ENCODE data around the gene MKI67.

MKI67 gene

DNA sequence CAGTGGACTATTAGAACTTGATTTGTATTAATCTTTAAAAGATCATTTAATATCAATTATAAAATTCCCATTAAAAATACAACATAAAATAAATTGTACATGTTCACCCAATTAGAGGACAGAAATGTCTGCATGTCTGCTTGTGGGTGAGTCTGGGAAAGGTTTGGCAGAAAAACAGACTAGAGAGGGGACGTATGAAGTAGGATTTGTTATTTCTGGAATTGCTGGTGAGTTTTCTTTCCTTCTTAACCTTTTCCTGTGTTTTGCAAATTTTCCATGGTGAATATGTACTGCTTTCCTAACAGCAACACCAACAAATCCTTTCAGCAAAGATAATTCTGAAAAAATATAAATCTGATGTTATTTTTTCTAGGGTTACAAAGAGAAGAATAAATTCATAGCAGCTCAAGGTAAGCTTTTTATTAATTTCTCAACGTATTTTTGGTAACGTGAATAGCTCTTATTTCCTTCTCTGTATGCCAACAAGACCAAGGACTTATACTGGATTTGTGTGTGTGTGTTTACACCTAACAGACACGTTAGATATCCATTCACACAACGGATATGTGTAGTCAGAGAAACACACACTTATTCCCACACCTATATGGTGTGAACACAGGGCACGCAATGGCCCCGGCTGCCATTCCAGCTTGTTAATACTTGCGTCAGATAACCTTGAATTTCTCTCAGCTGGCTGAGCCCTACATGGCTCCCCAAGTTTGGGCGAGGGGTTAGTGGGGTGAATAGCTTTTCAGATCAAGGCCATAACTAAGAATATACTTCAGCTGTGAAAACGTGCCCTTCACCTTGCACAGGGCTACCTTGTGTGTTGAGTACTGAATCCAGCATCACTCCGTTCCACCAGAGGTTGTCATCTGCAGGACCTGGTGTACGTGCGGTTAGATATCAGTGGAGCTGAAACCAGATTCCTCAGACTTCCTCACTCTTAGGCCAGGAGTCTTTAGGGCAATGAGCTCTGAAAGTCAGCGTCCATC is 64.6 kb downstream of the MKI67 start:
- DNase-seq: no peak
- H3K27me3 ChIP-seq: no peaks in the 10 kb centered on the region
- no peaks in the 10 kb centered on the region for H3K4me1 ChIP-seq
- no peaks in the 10 kb centered on the region for H3K9me3 ChIP-seq
- no peak overlapping the region for H3K4me3 ChIP-seq (ENCODE audit: low read depth, low read length)
- no peak for TF ChIP-seq CTCF (IDR thresholded peaks at IDR 0.05; ENCODE audit: low read depth, low read length)
- H3K36me3 ChIP-seq: no peaks in the 10 kb centered on the region

GRCh38 chr10:128060341-128061250 is 65.6 kb downstream of the MKI67 start:
- Histone ChIP-seq H3K27me3 (no peaks in the 10 kb centered on the region), H3K9me3 (no peaks in the 10 kb centered on the region), H3K4me1 (no peaks in the 10 kb centered on the region), H3K4me3 (ENCODE audit: low read depth, low read length) (no peak overlapping the region), H3K36me3 (no peaks in the 10 kb centered on the region)
- no peak for DNase-seq
- TF ChIP-seq CTCF (IDR thresholded peaks at IDR 0.05; ENCODE audit: low read depth, low read length): no peak

DNA sequence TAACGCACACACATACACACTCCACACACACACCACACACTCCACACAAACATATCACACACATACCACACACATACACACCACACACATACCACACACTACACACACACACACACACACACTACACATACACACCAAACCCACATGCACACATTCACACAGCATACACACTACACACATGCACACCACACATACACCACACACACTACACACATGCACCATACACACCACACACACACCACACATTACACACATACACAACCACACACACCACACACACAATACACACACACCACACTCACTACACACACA is 66.3 kb downstream of the MKI67 start:
- Histone ChIP-seq H3K36me3 (no peaks in the 10 kb centered on the region), H3K4me1 (no peaks in the 10 kb centered on the region), H3K4me3 (ENCODE audit: low read depth, low read length) (no peak overlapping the region), H3K27me3 (no peaks in the 10 kb centered on the region), H3K9me3 (no peaks in the 10 kb centered on the region)
- no peak for TF ChIP-seq CTCF (IDR thresholded peaks at IDR 0.05; ENCODE audit: low read depth, low read length)
- no peak for DNase-seq

DNA sequence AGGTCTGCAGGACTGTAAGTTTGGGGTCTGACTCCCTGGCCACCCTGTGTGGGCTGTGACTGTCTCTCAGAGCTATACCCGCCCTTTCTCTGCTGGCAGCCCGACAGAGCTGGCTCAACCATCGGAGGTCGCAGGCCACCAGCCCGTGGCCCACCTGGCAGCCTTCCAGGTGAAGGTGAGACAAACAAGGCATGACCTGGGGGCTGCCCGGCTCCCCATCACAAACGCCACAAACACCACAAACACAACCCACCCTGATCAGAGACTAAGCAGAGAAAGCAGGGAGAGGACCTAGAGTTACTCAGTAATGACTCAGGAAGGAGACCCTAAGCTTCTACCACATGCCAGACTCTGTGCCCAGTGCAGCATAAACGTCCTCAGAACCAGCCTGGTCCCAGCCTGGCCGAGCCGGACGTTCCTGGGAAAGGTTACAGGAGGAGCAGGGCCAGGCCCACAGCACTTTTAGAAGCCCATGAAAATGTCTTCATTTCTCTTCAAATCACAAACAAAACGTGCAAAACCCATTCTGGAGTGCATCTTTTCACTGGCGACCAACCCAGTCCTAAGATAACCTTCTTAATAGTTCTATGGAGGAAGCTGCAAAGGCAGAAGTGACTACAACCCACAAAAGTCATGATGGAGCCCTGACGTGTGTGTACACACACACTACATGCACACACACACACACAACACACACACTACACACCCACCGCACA is 66.8 kb downstream of the MKI67 start:
- Histone ChIP-seq H3K4me3 (ENCODE audit: low read depth, low read length) (no peak overlapping the region), H3K4me1 (no peaks in the 10 kb centered on the region), H3K9me3 (no peaks in the 10 kb centered on the region), H3K36me3 (no peaks in the 10 kb centered on the region), H3K27me3 (no peaks in the 10 kb centered on the region)
- no peak for DNase-seq
- TF ChIP-seq CTCF (IDR thresholded peaks at IDR 0.05; ENCODE audit: low read depth, low read length): no peak

- Histone ChIP-seq H3K36me3 (no peaks in the 10 kb centered on the region), H3K4me1 (no peaks in the 10 kb centered on the region), H3K9me3 (no peaks in the 10 kb centered on the region), H3K27me3 (no peaks in the 10 kb centered on the region), H3K4me3 (ENCODE audit: low read depth, low read length) (no peak overlapping the region)
- no peak for DNase-seq
- no peak for TF ChIP-seq CTCF (IDR thresholded peaks at IDR 0.05; ENCODE audit: low read depth, low read length)
These were observed 67.5 kb downstream of the MKI67 start for GRCh38 chr10:128058750-128059134.

Data from BE2C (cell line).